Mononuclear cell (primary cell): ENCODE measurements around the gene C1QTNF7. TPM values are rescaled to one million over a fixed set of nuclear protein-coding genes. Genes with fewer than 3 reads are reported as not detected.
A peak's percentile ranks its signal among the peaks of the same experiment; 100 is the strongest.

Source experiments
- H3K27me3 ChIP-seq: 2 replicates; pipeline ENCODE4 v1.6.0; 2011; ENCODE audit warnings: low read length, control low read depth; ENCODE audit not compliant: insufficient read depth
- H3K4me1 ChIP-seq: 2 replicates; pipeline ENCODE4 v1.5.1; 2011; ENCODE audit warnings: mild to moderate bottlenecking, low read length, control low read depth; ENCODE audit not compliant: insufficient read depth
- H3K4me3 ChIP-seq: 2 replicates; pipeline ENCODE4 v1.5.1; 2011; ENCODE audit warnings: mild to moderate bottlenecking, low read length, moderate library complexity
- H3K9me3 ChIP-seq: 2 replicates; pipeline ENCODE4 v1.5.1; 2011; ENCODE audit warnings: low read depth, mild to moderate bottlenecking, control low read depth, low read length
- total RNA-seq: library from RNA; depleted of rRNA; stranded (reverse); fragments of >200 nt; gene quantifications from one replicate; pipeline ENCODE4 v1.2.3, GENCODE V29; 2012

The C1QTNF7 gene
- total RNA-seq, 1 donor, result 0.10 TPM

DNA sequence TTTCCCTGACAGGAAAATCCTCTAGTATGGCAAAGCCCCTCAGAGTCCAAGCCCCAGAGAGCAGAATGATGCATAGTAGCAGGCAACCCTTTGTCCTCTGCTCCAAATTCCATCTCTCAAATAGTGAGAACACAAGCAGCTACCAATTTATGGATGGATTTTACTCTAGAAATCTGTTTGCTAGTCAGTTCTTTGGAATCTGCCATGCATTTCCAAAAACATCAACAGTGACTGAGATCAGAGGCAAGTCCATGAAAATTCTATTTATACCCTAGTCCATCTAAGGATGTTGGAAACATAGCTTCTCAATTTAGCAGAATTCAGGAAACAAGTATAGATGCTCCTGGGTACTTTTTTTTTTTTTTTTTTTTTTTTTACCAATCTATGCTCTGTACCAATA, 31.9 kb downstream of the C1QTNF7 start:
- H3K4me3 ChIP-seq, result no peak overlapping the region
- H3K9me3 ChIP-seq, result no peaks in the 10 kb centered on the region
- no peaks in the 10 kb centered on the region for H3K27me3 ChIP-seq
- H3K4me1 ChIP-seq, result peaks cover 26% of the 10 kb centered on the region

DNA sequence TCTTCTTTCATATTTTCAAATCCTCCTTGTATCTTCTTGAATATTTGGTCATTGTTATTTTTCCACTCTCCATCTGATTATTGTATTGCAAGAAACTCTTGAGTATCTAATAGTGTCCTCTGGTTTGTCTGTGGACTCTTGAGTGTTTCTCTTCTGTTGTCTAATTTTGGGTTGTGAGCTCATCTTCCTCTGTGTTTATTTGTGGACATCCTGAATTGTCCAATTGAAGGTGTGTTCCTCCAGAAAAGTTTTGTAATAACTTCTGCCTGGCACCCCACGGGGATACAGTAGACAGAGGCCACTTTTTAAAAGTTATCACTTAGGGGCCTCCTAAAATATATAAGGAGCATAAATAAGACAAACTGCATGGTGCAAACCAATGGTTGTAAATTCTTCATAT, 38.8 kb downstream of the C1QTNF7 start:
- Histone ChIP-seq H3K4me3 (no peak overlapping the region), H3K9me3 (no peaks in the 10 kb centered on the region), H3K4me1 (peaks cover 11% of the 10 kb centered on the region), H3K27me3 (no peaks in the 10 kb centered on the region)

DNA sequence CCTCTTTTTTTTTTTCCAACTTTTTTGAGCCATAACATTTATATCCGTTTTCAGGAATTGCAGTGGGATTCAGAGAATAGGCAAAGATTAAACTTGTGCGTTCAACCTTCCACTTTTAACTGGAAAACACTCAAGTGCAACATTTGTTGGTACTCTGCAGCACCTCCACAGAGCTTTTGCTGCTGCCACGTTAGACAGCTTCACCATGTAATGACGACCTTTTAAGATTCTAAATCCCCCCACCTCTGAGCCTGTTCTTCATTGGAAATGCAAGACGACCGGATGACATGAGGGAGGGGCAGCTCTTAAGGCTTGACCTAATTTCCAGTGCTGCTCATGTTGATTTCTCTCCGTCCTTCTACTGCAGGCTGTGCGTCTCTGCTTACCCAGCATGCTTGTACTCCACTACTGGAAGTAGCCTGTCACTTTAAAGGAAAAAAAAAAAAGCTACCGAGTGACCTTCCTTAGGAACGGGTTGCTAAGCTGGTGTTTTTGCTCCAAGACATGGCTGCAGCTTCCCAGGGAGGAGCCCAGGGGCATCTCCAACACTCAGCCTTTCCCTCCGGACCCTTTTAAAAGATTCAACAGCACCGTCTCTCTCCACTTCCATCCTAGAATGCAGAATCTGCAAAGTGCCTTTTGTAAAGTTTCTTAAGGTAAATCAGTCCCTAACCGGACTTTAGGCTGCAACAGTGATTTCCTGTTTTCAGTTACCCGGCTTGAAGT, 41.7 kb downstream of the C1QTNF7 start, which contains the start of gene CC2D2A:
Gene CC2D2A, plus strand, starts transcription at position 481 of the 726 bp plus-strand sequence. CDS start 6,051 bp downstream, outside the sequence.
- peak within 1 kb of the TSS; percentile 24 for H3K4me3 ChIP-seq
- no peaks in the 10 kb centered on the region for H3K27me3 ChIP-seq
- H3K9me3 ChIP-seq, result no peaks in the 10 kb centered on the region
- peaks cover 11% of the 10 kb centered on the region for H3K4me1 ChIP-seq

DNA sequence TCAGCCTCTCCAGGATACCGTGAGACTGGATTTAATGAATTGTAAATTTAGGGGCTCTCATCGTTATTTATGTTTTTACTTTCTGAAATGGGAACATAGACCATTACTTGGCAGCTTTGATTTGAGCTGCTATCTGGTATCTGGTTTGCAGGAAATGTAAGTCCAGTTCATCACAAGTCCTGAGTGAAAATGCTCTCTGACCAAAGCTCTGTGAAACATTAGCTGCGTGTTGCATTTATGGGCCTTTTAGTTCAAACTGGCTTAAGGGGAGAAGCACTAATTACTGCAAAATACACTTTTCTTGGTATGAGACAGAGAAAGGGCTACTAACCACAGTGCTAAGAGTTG, 42.3 kb downstream of the C1QTNF7 start:
- Histone ChIP-seq H3K4me1 (peaks cover 11% of the 10 kb centered on the region), H3K4me3 (peak overlapping the region; percentile 24), H3K9me3 (no peaks in the 10 kb centered on the region), H3K27me3 (no peaks in the 10 kb centered on the region)

DNA sequence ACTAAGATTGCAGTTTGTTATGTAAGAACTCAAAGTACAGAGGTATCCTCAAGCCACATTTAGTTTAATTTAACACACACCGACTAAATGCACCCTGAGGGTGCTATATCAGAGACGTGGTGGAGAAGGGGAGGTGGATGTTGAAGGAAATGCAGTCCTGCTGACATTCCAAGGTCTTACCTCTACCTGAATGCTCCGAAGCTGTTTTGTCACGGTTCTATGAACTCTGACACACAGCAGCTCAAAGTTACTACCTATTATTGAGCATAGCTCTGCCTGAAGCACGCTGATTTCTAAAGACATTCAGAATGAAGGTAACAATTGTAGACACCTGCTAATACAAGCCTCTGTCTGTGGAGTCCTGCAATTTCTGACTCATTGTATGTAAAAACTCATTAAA, 48.6 kb downstream of the C1QTNF7 start:
- H3K27me3 ChIP-seq, result no peaks in the 10 kb centered on the region
- H3K9me3 ChIP-seq, result no peaks in the 10 kb centered on the region
- no peaks in the 10 kb centered on the region for H3K4me1 ChIP-seq

DNA sequence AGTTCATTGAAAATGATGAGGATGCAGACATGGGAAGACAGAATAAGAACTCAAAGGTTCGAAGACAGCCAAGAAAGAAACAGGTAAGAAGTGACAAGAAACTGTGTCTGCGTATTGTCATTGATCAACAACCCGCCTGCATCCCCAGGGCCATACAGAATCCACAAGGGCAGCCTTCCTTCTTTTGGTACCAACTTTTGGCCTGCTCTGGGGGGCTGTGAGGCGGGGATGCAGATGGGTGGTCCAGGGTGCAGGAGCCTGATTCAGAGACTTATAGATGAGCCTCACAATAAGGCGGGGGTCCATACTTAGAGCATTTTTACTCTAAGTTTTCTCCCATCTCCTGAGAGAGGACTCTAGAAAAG, 50.9 kb downstream of the C1QTNF7 start:
- H3K27me3 ChIP-seq, result no peaks in the 10 kb centered on the region
- H3K4me3 ChIP-seq, result no peak overlapping the region

More for the DNA sequence above, 48.6 kb downstream of the C1QTNF7 start:
- no peak overlapping the region for H3K4me3 ChIP-seq

DNA sequence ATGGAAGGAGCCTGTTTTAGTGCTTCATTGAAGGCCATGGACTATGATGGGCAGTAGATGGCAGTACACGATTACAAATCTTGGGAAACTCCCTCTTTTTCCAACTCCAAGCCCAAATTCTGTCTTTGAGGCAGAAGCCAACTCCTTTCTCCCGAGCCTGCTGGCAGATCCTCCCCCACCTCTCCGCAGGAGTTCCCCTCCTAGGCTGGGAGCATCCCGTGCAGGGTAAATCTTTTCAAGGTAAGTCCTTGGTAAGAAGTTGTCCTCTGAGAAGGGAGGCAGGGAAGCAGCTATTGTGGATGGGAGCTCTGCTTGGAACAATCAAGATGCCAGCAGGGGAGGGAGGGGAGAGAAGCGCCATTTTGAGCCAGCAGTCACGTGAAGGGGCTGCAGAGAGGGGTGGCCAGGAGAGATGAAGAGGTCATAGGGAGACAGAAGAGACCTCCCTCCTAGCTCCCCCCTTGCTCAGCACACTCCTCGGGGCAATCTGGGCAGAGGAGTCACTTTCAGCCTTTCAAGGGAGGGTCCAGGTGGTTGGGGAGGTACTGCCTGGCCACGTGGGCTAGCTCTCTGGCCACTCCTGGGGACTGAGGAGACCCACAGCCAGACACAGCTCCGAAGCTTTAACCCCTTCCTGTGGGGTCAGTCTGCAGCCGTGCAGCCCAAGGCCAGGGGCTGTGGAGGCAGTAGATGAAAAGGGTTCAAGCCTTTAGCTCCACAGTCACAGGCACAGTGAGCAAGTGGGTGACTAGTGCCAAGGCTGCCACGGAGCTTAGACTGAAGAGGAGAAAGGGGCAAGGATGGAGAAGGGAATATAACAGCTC, 51.5 kb downstream of the C1QTNF7 start:
- Histone ChIP-seq H3K4me3 (no peak overlapping the region), H3K27me3 (no peaks in the 10 kb centered on the region), H3K4me1 (no peaks in the 10 kb centered on the region), H3K9me3 (no peaks in the 10 kb centered on the region)

More for the DNA sequence above, 50.9 kb downstream of the C1QTNF7 start:
- H3K4me1 ChIP-seq, result no peaks in the 10 kb centered on the region
- no peaks in the 10 kb centered on the region for H3K9me3 ChIP-seq

DNA sequence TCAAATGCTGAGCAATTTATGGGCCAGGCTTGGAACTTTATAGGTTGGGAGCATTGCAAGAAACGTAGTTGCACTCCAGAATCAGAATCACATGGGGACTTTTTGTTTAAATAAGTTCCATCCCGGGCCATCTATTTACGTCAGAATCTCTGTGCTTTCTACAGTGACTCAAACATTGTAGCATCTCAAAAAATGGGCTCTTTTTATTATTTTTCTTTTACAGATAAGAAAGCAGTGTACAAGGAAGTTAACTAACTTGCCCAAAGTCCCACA, 52.0 kb downstream of the C1QTNF7 start:
- Histone ChIP-seq H3K4me3 (no peak overlapping the region), H3K27me3 (no peaks in the 10 kb centered on the region), H3K4me1 (no peaks in the 10 kb centered on the region), H3K9me3 (no peaks in the 10 kb centered on the region)

DNA sequence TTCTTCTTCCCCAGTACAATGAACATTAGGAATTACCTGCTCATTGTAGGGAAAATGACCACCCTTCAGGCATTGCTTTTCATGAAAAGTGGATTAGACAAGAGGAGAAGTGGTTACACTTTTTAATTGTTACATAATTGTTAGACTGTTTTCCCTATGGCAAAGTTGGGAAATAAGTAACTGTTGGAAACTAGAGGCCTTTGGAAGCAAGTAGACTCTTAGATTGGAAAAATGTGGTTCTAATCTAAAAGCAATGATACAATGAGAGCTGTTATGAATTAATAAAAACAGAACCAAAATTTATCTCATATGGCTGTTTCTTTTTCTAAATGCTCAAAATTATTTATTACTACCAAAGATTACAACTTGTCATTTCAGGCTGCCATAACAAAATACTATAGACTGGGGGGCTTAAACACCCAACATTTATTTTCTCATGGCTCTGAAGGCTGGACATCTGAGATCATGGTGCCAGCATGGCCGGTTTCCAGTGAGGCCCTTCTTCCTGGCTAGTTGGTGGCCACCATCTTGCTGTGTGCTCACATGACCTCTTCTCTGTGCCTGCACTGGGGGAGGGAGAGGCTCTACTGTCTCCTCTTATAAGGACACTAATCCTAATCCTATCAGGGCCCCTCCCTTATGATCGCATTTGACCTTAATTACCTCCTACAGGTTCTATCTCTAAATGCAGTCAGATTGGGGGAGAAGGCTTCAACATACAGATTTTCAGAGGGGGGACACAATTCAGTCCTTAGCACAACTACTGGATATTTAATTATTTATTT, 54.3 kb downstream of the C1QTNF7 start:
- no peaks in the 10 kb centered on the region for H3K9me3 ChIP-seq
- no peak overlapping the region for H3K4me3 ChIP-seq
- H3K4me1 ChIP-seq, result no peaks in the 10 kb centered on the region
- H3K27me3 ChIP-seq, result no peaks in the 10 kb centered on the region

DNA sequence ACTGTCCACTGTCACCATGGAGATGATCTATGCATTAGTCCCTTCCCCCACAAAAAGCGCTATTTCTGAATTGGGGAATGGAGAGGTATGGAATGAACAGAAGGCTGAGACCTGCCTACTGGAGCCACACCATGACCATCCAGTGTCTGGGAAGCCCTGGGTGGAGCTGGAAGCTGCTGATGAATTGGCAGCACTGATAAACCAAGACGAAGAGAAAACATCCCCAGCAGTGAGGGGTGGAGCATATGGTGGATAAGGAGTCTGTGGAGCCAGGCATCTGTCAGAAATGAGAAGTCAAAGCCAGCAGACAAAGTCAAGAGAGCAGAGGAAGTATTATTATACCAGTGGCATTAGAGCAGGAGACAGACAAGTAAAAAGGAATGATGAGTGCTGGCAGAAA, 55.0 kb downstream of the C1QTNF7 start:
- H3K4me3 ChIP-seq, result no peak overlapping the region
- H3K27me3 ChIP-seq, result no peaks in the 10 kb centered on the region
- no peaks in the 10 kb centered on the region for H3K4me1 ChIP-seq
- H3K9me3 ChIP-seq, result no peaks in the 10 kb centered on the region

DNA sequence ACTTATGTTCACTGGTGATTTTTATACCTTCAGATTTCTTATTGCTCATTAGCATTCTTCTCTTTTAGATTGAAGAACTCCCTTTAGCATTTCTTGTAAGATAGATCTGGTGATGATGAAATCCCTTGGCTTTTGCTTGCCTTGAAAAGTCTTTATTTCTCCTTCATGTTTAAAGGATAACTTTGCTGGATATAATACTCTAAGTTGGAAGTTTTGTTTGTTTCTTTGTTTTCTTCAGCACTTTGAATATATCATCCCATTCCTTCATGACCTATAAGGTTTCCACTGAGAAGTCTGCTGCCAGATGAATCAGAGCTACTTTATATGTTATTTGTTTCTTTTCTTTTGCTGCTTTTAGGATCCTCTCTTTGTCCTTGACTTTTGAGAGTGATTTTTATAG, 60.3 kb downstream of the C1QTNF7 start:
- Histone ChIP-seq H3K4me1 (no peaks in the 10 kb centered on the region), H3K9me3 (peaks cover 10% of the 10 kb centered on the region), H3K27me3 (no peaks in the 10 kb centered on the region), H3K4me3 (no peak overlapping the region)

DNA sequence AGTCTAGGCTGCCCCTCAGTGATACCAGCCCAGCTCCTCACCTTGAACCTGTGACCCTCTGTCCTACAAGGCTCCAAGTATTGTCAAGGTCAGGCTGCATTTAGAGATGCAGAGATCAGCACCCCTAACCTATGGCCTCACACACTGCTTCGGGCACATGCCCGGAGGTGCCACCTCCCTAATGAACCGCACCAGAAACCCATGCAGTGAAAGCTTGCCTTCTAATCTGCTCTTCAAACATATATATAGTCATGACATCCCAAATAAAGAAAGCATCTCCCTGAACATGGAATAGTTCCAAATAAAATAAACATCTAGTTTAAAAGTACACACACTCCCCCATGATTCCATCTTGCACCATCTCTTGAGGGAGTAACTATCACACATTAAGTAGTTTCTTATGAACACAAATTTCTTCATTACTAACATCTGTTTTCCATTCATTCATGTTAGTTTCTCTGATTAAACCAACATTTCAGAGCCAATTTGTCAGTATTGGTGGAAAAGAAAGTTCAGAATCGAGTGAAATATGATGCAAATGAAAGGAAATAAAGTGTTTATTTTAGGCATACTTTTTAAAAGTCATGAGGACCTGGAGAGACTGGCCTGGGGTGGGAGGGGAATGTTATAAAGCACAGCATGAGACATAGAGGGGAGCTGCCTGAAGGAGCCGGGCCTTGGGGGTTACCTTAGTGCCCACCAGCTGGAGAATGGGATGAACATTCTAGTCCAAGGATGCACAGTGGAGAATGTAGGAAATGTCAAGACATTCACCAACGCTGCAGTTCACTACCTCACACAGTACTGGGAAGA, 61.0 kb downstream of the C1QTNF7 start:
- no peak overlapping the region for H3K4me3 ChIP-seq
- H3K9me3 ChIP-seq, result peaks cover 10% of the 10 kb centered on the region
- no peaks in the 10 kb centered on the region for H3K4me1 ChIP-seq
- H3K27me3 ChIP-seq, result no peaks in the 10 kb centered on the region

DNA sequence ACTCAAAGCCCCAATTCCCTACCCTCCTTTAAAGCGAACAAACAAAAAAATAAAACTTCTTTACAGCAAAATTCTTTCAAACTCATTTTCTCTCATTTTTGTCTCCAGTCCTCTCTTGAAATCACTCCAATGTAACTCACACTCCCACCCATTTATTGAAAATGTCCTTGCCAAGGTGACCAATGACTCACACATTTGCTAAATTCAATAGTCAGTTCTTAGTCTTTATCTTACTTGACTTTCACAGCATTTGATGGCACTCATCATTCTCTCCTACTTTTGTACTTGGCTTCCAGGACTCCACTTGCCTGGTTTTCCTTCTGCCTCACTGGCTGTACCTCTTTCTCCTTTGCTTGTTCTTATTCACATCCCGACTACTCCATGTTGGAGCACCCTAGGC, 61.7 kb downstream of the C1QTNF7 start:
- no peak overlapping the region for H3K4me3 ChIP-seq
- H3K27me3 ChIP-seq, result no peaks in the 10 kb centered on the region
- peaks cover 10% of the 10 kb centered on the region for H3K9me3 ChIP-seq
- no peaks in the 10 kb centered on the region for H3K4me1 ChIP-seq

DNA sequence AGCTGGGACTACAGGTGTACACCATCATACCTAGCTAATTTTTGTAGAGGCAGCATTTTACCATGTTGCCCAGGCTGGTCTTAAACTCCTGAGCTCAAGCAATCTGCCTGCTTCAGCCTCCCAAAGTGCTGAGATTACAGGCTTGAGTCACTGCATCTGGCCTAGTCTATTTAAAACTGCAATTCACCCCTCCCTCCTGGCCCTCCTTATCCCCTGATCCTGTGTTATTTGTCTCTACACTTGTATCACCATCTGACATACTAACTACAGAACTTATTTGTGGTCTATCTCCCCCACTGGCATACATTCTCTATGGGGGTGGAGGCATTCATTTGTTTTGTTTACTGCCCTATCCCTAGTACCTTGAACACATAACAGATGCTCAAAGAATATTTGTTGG, 65.6 kb downstream of the C1QTNF7 start:
- Histone ChIP-seq H3K4me1 (no peaks in the 10 kb centered on the region), H3K9me3 (peaks cover 5% of the 10 kb centered on the region), H3K4me3 (no peak overlapping the region), H3K27me3 (no peaks in the 10 kb centered on the region)

DNA sequence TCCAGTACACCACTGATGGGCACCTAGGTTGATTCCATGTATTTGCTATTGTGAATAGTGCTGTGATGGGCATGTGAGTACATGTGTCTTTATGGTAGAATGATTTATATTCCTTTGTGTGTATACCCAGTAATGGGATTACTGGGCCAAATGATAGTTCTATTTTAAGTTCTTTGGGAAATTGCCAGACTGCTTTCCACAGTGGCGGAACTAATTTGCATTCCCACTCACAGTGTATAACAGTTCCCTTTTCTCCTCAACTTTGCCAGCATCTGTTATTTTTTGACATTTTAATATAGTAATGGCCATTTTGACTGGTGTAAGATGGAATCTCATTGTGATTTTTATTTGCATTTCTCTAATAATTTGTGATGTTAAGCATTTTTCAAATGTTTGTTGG, 67.8 kb downstream of the C1QTNF7 start:
- no peaks in the 10 kb centered on the region for H3K27me3 ChIP-seq
- H3K4me1 ChIP-seq, result no peaks in the 10 kb centered on the region
- no peaks in the 10 kb centered on the region for H3K9me3 ChIP-seq
- no peak overlapping the region for H3K4me3 ChIP-seq
